NCI-H128 (cell line): ENCODE measurements around the gene FAXC.
A peak's percentile ranks its signal among the peaks of the same experiment; 100 is the strongest.
"Not testable (repeated sequence)": the region's sequence is repeated elsewhere in the genome, so short reads cannot be mapped to it uniquely, and the experiment has no call there.

Experiments used
- DNase-seq: peaks from one replicate; lab custom pipeline; 2025; ENCODE audit not compliant: unreplicated experiment; lab: John Stamatoyannopoulos, UW

The FAXC gene

DNA sequence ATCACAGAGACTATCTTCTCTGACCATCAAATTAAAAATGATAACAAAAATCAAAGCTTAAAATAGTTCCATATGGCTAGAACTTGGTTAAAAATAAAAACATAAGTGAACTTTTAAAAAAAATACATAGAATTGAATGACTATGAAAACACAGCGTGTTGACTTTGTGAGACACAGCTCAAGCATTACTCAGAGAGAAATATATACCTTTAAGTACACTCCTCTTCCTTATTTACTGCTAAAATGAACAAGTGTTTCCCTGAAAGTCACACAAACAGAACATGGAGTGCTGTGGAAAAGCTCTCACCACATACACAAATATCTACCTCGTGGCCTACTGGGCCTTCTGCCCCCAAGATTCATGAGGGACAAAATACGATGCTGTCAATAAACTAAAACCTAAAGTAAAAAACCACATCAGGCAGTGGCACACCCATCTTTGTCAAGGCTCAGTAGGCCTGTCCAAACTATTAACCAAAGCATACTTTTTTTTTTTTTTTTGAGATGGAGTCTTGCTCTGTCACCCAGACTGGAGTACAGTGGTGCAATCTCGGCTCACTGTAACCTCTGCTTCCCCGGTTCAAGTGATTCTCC lies 7.5 kb downstream of the FAXC start:
- DNase-seq: no peak

DNA sequence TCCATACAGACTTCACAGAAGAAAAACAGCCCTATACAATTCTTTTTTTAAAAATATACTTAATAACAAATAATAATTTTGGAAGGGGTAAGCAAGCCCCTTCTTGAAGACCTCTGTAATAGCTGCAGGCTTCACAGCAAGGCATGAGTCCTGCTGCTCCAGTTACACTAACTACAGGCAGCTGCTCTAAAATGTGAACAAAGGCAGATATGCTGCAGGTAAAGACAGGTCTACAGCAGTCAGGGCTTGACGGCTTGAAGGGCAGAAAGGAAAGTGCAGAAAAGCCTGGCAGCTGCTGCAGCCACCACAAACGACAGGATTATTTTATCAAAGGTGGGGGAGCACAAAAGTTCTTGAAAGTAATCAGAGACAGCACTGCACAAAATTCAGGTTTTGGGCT lies 11.3 kb downstream of the FAXC start:
- no peak for DNase-seq

DNA sequence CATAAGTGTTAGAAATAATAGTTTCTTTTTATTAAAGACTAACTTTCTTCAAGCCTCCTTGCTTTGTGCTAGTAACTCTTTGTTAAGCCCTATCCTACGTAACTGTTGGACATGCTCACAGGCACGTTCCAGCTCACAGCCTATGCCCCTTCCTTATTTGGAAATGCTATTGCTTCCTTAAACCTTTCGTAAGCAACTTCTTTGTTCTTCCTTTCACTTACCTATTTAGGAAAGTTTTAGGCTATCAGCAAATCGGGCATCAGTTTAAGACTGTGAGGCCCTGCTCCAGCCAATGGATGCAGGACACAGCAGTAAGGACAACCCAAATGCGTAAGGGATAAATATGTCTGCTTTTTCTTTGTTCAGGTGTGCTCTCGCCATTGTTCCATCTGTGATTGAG lies 14.2 kb downstream of the FAXC start:
- DNase-seq: not testable (repeated sequence)

DNA sequence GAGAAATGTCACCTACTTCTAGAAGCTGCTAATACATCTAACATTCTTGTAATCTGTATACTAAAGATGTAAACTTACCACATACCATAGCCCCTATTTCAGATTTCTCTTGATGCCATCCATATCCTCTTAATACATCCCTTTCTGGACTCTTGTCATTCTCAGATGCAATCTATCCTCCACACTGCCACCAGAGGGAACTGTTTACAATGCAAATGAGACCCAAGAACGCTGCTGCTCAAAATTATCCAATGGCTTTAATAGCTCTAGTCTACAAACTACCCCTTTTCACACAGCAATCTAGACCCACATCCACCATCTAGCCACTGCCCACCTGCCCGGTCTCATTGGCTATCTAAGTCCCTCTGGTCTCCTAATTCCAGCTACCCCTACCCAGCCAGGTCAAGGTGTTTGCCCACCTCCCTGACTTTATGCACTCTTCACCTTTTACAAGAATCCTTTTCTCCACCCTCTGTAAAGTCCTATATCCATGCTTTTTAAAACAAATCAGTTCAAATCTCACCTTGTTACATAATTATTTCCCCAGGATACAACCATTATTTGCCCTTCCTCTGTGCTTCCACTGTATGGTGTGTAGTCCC lies 14.8 kb downstream of the FAXC start:
- no peak for DNase-seq

DNA sequence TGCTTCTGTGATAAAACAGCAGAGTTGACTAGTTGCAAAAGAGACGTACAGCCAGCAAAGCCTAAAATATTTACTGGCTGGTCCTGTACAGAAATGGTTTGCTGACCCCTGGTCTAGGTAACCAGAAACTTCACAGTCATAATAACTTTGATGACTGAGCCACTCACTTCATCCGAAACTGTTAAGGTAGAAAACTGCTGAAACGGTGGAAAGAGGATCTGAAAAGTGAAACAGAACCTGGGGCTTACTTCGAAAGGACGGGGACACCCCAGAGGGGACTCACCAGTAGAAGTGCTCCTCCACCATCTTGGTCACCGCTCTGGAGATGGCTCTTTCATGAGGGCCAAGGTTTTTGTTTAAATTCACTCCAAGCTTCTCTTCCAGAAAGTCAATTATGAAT lies 16.4 kb downstream of the FAXC start:
- DNase-seq: no peak

DNA sequence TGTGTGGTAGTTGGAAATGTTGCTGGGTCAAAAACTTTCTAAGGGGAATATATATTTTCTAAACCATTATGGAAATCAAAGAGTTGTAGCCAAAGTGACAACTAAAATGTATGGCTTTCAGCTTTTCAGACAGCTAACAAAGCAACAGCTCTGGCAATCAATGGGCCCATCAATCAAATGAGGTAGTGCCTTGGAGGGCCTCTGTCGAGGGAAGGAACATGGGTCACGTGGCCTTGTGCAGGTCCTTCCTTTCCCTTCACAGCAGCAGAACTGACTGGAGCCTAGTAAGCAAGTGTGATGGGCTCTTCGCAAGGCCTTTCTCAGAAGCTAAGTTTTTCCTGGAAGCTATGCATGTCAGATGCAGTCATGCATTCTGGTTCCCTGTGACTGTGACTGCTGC lies 17.9 kb downstream of the FAXC start:
- no peak for DNase-seq

DNA sequence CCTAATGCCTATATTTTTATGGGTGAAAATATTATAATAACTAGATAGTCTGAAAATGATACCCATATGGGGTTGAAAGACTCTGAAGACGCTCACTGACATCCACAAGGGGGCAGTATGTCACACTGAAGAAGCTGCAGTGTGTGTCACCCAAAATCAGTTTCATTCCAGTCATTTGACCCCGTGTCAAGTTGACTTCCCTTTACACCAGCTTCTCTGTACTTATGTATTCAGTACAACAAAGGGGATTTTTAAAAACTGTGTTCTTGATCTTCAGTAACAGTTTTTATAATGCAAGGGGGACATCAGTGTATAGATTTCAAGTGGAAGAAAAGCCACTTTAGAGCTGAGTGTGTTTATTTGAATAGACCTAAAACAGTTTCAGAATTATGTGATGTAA lies 19.3 kb downstream of the FAXC start:
- peak; percentile 26 for DNase-seq

DNA sequence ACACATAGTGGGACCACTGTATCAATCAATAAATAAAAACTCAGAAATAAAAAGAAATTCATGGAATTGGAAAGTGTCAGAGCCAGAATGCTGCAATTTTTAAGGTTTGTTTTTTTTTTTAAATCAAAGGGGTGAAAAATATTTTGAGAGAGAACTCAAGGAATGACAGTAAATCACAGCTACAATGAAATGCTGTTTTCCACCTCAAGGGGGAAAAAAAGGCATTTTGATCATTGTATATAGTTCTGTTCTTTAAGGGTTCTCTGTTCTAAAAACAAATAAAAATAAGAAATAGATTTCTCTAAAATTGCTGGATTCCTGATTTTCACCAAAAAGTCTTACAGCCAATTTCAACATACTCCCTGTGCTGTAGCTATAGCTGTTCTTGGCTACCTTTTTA lies 24.5 kb downstream of the FAXC start:
- DNase-seq: no peak

DNA sequence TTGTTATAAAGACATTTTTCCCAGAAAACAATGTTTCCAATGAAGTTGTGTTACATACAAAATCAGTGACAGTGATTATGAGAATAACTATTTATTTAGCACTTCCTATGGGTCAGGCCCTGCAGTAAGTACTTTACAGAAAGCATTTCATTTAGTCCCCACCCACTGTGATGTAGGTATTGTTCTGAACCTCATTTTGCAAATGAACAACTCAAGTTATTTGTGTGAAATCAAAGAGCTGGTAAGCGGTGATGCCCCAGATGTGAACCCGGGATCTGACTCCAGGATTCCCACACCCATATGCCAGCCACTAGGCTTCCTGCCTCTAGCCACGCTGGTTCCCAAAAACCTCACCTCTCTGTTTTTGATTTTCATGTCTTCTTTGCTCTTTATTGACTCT lies 30.9 kb downstream of the FAXC start:
- no peak for DNase-seq

DNA sequence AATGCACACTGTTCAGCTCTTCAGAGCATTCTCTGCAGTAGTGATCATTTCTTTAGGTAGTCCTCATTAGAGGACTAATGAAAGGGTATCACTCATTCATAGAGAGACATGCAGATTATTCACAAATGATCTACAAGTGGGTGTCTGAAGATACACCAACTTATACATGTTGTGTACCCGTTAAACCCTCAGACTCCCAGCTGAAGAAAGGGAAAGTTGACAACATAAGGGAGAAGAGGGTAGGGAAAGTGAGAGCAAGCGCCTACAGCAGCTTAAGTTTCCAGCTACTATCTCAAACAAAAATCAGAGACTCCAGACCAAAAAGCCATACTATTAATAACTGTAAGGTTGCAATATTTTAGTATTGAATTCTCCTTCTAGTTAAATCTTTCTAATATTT lies 37.1 kb downstream of the FAXC start:
- no peak for DNase-seq

DNA sequence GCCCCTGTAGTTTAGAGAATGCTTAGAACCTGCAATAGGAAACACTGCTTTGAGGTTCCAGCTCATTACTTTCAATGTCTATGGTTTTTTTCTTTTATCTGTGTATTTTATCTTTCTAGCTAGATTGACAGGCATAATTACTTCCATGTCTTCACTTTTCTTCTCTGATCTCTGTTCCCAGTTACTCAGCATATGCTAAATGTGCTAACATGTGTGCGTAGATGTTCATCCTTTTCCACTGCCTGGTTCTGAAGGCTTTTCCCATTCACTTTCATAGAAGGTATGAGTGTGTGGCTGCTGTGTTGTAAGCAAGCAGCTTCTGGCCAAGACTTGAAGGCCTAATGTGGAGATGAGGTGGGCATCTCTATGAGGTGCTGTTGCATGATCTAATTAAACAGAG lies 38.9 kb downstream of the FAXC start:
- DNase-seq: no peak

DNA sequence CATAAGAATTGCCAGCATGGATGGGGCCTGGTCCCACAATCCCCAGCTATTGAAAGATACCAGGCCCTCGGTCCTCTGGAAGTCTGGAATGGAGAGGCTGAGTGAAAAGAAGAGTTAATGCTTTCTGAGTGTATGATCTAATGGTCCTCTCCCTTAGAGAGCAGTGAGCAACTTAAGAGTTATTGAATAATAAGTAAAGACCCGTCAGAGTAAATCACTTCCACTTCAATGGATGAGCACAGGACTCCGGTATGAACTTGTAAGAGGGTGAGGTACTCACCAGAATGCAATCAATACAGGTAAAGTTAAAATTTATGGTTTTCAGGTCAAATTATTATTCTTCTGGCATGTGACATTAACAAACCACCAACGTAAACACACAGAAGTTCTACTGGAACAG lies 39.9 kb downstream of the FAXC start:
- DNase-seq: no peak

DNA sequence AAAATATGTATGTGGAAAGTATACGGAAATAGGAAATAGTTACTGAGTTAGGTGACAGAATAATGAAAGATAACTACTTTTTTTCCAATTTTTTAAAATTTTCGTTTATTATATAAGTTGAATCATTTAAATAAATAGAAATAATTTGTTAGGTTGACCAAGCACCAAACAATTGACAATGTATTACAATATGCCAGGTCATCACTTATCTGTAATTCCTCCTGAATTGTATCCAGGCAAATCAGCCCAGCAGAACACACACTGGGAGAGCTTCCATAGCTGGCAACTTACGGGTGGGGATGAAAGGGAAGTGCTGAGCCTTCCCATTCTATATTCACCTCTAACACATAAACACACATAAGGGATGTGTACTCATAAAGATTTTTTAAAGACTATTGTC lies 40.7 kb downstream of the FAXC start:
- no peak for DNase-seq

DNA sequence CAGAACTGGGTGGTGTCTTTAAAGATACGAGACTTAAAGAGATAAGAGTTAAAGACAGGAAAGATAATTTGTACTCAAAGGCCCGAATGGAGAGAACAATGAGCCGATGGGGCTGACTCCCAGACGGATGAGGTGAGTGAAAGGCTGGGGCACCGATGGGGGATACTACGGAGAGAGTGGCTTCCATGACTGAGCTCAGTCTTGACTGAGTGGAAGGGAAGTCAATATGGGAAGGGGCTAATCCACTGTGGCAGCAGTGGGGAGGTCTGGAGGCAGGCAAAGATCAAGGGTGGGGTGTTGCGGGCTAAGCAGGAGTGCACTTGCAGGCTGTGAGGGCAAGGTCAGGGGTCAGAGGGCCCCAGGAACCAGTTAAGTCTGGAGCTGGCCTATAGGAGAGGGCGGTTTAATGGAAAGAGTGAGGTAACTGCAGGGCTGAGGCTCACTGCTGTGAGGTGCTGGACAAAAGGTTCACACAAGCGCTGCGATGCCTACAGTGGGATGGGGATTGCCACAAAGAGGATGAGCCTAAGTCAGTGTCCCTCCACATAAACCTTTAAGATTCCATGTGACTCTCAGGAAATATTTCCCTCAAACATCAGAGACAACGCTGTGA lies 42.1 kb downstream of the FAXC start:
- DNase-seq: no peak

DNA sequence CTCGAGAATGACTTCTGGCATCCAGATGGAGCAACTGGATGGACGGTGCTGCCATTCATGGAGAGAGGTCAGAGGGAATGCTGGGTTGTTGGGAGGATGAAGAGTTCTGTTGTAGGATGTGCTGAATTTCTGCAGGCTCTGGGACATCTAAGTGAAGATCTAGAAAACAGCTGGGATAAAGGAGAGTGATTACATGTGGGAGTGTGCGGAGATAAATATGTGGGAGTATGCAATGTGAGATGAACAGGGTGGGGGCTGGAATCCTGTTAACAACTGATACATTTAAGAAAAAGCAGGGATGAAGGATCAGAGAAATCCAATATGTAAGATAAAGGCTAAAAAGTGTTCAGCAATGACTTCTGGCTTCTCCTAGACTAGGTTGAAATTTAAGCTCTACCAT lies 43.1 kb downstream of the FAXC start:
- DNase-seq: no peak

DNA sequence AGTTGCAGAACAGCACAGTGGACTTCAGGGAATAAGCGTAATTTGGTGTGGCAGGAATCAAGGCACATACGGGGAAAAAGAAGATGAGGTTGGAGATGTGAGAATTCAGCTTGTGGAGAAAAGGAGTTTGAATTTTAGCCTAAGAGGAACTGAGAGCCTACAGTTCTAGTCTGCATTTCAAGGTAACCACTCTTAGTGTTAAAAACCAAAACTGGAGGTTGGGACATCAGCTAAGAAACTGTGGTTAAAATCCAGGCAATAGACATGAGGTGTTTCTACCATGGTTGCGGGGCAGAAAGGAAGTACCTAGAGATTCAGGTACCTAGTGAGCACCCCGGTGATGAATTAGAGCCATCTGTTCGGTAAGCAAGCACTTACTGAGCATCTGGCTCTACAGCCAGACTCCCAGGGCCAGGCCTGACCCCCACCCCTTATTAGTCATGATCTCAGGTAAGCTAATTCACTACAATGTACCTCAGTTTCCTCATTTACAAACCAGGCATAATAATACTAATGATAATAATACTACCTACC lies 44.4 kb downstream of the FAXC start:
- DNase-seq: no peak

DNA sequence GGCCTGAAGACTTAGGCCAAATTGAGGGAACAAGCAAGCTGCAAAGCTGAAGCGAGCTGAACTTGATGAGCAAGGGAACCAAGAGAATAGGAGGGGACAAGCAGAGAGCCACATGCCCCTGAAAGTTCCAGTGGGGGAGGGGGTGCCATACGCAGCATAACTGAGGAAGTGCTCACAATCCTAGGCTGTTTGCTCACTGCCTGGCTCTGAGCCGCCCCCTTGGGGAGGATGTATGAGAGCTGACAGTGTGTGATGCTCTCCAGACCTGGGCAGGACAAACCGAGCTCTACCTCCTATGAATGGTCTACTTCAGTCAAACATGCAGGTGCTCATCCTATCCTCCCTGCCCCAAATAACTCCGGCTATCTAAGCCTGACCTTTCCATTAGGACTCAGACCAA lies 52.1 kb downstream of the FAXC start:
- DNase-seq: no peak

DNA sequence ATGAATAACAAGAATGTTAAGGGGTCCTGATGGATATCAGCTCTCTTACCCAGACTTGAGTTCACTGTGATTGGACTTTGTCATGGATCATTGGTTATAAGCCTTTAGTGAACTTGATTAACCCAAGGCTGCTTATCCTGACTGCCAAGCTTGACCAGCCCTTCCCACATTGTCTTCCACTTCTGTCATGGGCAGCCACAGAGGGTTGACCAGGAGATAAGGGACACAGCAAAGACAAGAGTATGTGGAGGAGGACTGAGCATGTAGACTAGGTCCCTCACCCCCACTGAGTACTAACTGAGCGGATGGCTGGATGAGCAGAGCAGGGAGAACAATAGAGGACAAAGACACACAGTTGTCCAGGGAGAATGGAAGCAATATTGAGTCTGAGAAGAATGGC lies 52.5 kb downstream of the FAXC start:
- DNase-seq: no peak

DNA sequence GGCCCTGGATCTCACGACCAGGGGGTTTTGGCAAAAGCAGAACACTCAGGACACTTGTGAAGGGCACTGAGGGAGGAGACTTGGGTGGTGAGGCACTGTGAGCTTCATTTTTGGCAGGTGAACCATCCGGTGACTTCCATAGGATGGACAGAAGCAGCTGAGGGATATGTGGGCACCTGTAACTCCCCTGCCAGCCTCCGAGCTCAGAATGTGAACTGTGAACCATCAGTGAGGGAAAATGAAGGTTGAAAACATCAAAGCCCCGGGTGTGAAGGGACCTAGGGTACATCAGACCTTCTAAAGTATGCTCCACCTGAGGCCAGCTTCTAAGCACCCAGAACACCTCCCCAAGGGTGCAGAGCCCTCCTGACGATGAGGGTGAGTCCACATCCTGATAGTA lies 53.2 kb downstream of the FAXC start:
- DNase-seq: no peak

DNA sequence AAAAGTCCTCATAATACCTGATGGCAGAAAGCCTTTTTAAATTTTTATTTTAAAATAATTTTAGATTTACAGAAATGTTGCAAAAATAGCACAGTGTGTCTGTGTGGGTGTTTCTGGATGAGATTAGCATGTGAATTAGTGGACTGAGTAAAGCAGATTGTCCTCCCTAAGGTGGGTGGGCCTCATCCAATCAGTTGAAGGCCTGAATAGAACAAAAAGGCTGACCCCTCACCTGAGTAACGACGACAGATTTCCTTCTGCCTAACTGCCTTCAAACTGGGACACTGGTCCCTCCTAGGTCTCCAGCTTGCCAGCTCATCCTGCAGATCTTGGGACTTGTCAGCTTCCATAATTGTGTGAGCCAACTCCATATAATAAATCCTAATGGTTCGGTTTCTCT lies 54.2 kb downstream of the FAXC start:
- DNase-seq: no peak

DNA sequence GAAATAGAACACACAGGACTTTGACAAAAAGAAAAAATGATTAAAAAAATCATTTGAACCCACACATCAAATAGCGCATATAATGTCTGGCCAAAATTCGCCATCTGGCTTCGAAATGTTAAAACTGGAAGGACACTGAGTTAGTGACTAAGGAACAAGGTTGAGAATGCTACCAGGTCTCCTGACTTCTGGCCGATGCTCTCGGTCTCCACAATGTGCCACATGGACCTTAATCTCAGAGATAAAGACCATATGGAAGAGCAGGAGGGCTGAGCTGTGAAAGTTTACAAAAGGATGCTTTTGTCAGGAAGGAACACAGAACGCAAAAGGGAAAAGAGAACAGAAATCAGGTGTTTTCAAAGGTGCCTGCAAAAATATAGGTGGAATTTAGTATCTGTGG lies 54.7 kb downstream of the FAXC start:
- no peak for DNase-seq

DNA sequence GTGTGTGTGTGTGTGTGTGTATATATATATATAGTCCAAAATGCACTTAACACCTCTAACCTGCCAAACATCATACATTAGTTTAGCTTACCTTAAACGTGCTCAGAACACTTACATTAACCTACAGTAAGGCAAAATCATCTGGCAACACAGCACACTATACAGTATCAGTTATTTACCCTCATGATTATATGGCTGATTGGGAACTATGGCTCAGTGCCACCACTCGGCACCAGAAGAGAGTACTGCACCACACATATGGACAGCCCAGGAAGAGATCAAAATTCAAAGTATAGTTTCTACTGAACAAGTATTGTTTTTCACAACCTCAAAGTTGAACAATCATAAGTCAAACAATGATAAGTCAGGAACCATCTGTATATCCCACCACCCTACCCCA lies 59.8 kb downstream of the FAXC start:
- DNase-seq: no peak

DNA sequence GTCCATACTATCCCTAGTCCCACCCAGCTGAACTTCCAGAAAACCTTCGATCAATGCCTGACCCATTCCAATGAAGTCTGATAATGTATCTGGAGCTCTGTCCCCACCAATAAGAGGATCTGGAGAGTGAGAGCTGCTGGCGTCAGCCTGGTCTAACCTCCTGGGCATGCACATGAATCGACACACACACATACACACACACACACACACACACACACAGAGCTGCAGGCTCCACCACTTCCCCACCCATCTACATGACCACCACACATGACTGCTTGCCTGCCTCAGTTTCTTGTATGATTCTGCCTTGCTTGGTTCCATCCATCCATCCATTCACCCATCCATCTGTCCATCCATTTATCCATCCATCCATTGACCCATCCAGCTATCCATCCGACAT lies 60.8 kb downstream of the FAXC start:
- no peak for DNase-seq
